NCI-H82 (cell line): ENCODE data around the gene C2CD2.
"Not testable (repeated sequence)": the region's sequence is repeated elsewhere in the genome, so short reads cannot be mapped to it uniquely, and the experiment has no call there.

Experiments
- DNase-seq: peaks from one replicate; lab custom pipeline; 2025; lab: John Stamatoyannopoulos, UW

The C2CD2 gene

DNA sequence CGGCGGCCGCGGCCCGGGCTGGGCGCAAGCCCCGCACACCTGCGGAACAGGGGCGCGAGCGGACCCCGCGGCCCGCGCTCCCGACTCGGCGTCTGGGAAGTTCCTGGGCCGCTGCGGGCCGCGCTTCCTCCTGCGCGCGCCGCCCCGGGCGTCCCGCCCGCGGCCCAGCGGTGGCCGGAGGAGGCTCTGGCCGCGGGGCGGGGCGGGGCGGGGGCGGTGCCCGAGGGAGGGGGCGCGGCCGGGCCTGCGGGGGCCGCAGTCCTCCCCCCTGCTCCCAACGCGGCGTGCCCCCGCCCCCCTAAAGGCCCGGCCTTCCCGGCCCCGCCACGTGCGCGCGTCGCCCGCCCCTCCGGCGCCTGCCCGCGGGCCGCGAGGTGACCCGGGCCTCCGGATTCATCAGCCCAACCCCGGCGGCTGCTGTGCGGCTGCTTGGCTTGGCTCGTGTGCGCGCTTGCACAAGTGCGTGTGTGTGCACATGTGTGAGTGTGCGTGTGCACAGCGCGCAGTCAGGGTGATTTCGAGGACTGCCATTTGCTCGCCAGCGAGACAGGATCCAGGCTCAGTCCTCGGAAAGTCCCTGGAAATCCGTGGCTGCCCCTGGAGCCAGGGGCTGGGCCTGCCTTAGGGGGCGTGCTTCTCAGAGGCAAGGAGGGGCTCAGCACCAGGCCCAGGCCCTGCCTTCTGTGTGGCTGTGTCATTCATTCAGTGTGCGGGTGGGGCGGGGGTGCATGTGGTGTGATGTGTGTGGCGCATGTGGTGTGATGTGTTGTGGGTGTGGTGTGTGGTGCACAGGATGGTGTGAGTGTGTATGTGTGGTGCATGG lies at the start of gene C2CD2:
C2CD2 (minus strand) TSS at position 188 of the 823 bp plus-strand sequence. CDS start 370 bp downstream, outside the sequence.
- DNase-seq = peak; percentile 87

DNA sequence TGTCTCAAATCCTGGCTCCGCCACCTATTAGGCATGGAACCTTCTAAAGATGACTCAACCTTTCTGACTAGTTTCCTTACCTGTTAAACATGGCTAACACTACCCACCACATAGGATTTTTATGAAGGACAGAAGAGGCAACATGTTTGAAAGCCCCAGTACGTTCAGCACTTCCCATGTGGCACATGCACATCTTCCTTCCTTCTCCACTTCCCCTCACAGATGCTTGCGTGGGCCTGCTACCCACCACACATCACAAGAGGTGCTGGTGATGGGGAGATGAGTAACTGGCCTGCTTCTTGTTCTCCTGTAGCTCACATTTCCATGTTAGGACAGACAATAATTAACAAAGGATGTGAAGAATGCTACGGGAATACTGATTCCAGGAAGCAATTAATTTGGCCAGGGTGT lies 49.2 kb upstream of the C2CD2 start:
- DNase-seq = no peak

DNA sequence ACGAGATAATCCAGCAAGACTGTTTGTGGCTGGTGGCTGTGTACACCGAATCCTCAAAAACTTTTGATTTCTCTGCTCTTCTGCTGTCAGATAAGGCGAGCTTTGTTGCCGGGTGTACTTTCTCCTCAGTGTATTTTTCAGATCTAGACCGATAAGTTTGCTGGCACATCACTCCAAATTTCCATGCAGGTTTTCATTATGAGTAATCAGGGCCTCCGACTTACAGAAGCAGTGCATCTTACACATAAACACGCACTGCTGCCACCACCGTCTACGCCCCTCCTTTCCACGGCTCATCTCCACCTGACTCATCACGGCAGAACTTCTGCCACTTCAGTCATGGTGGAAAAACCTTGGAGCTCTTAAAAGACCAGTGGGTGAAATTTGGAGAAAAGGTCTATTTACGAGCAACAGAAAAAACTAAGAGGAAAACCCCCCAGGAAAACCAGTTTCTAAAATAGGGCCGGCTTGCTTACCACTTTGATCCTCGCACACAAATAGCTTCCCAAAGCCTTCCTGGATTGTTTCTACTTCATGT lies 48.7 kb upstream of the C2CD2 start:
- DNase-seq = no peak

DNA sequence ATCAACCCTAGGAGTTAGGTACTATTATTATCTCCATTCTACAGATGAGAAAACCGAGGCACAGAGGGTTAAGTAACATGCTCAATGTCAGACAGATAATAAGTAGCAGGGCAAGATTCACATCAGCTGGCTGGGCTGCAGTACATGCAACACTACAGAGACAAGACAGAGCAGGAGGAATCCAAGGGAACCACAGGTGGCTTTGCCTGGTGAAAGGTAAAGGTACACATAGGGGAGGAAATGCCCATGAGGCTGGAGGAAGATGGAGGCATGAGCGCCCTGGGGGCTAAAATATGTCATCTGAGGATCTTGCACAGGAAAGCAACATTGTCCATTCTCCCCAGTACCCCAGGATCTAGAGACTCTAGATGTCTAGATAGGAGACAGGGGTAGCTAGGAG lies 48.0 kb upstream of the C2CD2 start:
- DNase-seq = no peak

DNA sequence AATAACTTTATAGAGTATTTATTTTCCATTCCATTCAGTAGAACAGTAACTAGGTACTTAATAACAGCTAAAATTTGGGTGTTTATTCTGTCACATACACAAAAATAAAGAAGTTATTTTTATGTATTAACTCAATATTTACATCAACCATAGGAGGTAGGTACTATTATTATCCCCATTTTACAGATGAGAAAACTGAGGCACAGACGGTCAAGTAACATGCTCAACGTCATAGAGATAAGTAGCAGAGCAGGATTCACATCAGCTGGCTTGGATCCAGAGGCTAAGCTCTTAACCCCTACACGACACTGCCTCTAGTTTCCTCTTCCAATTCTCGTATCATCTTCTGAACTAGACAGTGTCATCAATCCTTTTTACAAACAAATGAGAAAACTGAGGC lies 47.1 kb upstream of the C2CD2 start:
- DNase-seq = no peak

DNA sequence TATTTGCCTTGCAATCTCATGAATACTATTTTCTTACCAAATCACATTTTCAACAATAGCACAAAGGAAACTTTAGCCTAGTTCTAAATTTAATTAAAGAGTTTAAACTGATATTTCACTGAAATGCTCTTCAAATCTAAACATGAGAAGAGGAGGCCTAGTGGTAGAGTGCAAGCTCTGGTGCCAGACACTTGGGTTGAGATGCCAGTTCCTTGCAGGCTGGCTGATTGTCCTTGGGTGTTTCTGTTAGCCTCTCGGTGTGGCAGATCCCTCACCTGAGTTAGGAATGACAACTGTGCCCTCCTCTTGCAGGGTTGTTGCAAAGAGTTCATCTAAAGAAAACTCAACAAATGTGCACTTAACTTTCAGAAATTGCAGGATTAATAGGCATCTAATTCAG lies 43.8 kb upstream of the C2CD2 start:
- no peak for DNase-seq

DNA sequence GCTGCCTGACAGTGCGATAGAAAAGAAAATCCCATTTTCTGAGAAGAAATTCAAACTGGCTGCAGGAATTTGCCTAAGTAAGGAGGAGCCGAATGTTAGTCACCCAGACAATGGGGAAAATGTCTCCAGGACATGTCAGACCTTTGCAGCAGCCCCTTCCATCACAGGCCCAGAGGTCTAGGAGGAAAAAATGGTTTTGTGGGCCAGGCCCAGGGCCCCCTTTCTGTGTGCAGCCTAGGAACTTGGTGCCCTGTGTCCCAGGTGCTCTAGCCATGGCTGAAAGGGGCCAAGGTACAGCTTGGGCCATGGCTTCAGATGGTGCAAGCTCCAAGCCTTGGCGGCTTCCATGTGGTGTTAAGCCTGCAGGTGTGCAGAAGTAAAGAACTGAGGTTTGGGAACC lies 41.8 kb upstream of the C2CD2 start:
- DNase-seq = no peak

DNA sequence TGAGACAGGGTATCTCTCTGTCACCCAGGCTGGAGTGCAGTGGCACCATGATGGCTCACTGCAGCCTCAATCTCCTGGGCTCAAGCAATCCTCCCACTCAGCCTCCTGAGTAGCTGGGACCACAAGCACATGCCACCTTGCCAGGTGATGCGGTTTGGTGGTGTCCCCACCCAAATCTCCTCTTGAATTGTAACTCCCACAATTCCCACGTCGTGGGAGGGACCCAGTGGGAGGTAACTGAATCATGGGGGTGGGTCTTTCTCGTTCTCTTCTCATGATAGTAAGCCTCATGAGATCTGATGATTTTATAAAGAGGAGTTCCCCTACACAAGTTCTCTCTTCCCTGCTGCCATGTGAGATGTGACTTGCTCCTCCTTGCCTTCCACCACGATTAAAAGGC lies 40.8 kb upstream of the C2CD2 start:
- not testable (repeated sequence) for DNase-seq

DNA sequence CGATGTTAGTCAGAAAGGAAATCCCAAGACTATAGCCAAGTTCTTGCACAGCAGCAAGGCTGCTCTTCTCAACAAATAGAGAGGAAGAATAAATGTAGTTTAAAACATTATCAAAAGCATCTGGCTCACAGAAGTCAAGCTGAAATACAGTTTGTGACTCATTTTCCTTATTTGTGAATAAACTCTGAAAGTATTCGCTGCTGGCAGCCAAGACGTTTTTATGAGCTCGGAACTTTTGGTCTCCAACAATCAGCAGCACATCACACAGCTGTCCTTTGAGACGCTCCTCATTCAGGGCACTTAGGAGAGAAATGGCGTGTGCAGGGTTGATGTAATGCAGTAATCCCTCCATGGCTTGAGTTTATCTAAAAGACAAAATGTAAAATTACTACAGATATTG lies 39.9 kb upstream of the C2CD2 start:
- DNase-seq = no peak

DNA sequence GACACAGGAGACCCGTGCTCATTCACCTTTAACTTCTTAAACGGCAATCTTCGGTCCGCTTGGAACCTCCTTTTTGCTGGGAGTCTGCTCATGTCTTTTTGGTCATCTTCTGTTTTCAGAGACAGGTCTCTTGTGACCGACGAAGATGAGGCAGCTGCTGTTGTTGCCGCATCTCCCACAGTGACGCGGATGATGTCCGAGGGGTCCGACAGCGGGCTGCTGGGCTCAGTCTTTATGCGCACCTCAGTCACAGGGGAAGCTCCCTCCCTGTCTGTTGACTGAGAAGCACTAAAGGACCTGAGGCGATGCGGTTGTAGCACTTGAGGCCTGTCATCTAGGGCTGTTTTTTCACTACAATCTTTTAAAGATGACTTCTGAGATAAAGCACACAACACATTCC lies 38.8 kb upstream of the C2CD2 start:
- DNase-seq = no peak

DNA sequence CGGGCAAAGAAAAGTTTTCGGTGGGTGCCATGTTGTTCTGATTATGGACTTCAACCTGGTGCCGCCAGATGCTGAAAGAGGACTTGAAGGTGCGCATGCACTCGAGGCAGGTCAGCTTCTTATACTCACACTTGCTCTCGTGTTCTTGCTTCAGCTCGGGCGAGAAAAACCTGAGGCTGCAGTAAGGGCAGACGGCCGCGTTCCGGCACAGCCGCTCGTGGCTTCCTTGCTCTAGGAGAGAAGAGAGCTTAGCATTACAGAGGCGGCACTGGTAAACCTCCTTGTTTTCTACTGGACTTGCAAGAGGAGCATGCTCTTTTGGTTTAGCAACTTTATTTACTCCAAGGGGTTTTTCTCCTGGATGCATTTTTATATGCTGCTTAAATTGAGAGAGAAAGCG lies 37.8 kb upstream of the C2CD2 start:
- DNase-seq = no peak

DNA sequence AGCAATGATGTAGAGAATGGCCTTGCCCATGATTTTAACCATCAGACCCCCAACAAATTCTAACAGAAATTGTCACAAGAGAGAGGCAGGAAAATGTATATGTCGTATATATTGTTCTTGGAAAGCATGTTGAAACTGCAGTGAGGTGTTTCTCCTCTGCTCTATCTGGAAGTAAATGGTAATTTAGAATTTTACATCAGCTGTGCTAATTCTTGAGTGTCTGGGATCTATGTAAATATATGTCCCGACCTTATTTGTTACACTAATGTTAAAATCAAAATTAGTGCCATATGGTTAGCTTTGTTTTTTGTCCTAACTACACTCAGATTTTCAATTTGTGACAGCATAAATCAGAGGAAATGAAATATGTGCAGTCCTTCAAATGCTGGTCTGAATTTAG lies 35.9 kb upstream of the C2CD2 start:
- no peak for DNase-seq

DNA sequence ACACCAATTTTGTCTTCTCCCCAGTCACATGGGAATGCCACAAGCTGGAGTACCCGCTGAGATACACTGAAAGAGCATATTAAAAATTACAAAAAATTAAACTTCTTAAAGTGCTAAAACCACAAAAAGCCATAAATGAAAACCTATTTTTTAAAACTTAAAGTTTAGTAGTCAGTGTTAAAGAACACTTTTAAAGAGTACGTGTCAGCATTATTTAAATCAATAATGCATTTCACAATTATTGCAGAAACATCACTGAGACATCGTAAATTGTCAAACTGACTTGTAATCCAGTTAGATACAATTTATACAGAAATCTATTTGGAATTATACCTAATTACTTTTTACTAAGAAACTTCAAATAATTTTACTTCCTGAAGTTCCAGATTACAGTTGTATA lies 33.5 kb upstream of the C2CD2 start:
- no peak for DNase-seq

DNA sequence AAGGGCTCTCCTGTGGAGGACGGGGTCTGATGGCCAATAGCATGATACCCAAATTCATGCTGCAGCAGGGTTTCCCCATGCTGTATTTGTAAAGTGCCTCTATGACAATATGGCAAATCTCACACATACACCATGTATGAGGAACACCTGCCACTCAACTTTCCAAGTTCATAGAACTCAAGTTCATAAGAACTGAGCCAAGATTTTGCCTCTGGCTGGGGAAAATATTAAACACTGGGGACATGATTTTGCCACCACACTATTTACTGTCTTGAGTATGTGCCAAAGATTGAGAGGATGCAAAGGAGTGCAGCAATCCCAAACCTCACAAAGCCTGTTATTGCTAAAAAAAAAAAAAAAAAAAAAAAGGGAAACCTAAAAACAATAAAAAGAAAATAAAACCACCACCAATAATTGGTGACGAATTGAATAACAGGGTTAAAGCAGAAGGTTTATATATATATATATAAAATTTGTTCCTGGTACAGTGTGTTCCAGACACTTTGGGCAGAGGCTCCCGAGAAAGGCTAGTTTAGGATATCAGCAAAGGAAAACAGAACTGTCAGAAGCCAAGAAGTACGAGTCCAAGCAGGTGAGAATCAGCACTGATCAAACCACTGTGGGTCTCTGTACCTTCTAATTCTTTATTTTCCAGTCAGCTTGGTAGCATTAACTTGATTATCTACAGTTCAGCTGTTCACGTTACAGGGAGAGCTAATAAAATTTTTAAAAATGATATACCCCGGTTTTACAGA lies 32.0 kb upstream of the C2CD2 start:
- DNase-seq = no peak

DNA sequence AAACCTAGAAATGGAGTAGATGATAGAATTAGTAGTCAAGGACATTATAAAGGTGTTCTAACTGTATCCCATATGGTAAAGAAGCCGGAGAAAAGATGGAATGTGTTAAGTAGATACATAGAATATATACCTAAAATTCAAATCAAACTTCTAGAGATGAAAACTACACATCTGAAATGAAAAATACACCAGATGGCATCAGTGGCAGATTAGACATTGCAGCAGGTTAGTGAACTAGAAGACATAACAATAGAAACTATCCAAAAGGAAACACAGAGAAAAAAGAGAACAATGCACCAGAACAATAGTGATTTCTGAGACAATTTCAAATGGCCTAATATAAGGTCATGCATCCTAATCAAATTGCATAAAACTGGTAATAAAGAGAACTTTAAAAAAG lies 29.4 kb upstream of the C2CD2 start:
- DNase-seq = no peak

DNA sequence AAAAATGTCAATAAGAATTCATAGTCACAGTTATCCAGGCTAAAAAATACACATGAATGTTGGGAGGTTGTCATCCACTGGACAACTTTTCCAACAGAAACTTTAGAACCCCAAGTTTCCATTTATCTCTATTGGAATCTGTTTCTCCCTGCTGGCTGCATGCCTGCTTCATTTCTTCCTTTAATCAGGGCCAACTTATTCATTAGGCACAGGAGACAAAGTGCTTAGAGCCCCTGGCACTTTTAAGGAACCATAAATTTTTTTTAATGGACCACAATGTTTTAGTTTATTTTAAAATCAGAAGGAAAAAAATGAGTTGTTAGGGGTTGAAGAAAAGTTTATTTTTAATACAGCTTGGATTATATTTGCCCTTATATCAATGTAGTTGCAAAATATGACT lies 26.7 kb upstream of the C2CD2 start:
- DNase-seq = no peak

DNA sequence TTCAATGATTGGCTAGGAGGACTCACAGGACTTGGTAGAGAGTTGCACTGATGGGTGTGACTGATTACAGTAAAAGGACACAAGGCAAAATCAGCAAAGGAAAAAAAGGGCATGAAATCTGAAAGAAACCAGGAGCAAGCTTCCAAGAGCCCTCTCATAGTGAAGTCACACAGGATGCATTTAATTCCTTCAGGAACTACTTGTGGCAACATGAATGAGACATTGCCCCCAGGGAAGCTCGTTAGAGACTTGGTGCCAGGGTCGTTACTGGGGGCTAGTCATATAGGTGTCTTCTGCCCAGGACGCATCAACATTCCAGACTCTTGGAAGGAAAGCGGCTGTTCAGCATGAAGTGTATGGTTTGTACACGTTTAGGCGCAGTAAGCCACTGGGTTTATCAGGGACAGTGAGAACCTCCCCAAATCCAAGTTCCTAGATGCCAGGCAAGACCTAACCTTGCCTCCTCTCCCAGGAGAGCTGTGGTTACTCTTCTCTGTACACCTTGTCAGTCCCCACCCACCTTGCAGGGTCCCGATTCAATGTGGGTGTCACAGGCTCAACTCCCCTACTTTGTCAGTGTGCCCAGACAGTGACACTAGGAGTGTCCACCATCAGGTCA lies 26.0 kb upstream of the C2CD2 start:
- no peak for DNase-seq

DNA sequence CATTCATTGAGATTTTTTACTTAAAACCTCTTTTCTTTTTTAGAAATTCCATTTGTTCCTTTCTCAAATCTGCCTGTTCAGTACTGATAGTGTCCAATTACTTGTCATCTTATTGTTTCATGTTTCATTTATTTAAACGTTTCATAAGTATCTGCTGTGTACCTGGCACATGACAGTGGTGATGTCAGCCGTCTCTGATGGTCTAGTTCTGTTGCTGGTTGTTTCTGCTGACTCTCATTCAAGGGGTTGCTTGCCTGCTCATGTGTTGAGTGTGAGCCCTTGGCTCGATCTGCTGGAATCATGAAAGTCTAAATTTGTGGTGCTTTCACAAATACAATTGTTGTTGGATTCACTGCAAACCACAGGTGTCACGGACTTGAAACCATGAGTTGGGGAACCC lies 25.5 kb upstream of the C2CD2 start:
- no peak for DNase-seq

DNA sequence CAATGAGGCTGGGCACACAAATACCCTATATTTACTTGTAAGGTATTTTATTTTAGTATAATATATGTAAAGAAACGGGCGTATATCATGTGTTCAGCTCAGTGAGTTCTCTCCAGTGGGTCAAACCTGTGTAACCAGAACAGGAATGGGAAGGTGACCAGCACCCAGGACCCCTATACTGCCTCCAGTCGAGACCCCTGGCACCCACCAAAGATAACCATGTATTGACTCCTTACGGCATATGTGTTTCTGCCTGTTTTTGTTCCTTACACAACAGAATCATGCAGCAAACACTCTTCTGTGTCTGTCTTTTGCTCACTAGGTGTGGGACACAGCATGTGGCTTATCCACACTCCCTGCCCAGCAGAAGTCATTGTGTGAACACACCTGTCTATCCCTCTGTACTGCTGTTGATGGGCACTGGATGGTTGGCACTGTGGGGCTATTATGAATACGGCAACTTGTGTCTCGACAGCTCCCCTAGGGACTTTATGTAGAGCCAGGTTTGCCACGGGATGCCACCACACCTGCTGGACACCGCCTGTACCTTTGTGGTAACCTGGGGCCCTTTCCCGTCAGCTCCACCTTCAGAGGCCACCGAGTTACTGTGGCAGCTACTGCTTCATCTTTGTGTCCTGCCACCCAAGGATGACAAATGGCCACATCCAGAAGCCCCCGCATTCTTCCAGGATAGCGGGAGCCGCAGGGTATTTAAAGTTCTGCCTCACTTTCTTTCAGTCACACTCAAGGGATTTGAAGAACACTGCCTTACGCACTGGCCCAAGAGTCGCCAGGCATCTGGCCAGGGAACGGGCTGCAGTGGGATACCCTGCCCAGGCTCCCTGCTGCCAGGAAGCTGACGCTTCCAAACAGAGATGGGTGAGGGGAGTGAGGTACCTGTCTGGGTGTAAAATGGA lies 23.5 kb upstream of the C2CD2 start:
- DNase-seq = no peak

DNA sequence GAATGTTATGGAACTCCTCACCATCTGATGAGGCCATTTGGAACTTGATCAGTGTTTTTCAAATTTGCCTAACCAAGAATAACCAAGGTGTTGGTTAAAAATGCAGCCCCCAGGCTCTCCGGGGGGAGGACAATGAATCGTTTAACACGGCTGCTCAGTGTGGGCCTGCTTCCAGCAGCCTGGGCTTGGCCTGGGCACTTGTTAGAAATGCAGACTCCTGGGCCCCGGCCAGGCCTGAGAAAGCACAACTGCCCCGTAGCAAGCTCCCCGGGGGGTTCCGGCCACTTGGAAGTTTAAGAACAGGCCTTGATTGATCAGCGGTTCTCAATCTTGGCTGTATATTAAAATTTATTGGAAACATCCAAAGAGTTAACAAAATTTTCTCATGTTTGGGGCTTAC lies 22.8 kb upstream of the C2CD2 start:
- no peak for DNase-seq

DNA sequence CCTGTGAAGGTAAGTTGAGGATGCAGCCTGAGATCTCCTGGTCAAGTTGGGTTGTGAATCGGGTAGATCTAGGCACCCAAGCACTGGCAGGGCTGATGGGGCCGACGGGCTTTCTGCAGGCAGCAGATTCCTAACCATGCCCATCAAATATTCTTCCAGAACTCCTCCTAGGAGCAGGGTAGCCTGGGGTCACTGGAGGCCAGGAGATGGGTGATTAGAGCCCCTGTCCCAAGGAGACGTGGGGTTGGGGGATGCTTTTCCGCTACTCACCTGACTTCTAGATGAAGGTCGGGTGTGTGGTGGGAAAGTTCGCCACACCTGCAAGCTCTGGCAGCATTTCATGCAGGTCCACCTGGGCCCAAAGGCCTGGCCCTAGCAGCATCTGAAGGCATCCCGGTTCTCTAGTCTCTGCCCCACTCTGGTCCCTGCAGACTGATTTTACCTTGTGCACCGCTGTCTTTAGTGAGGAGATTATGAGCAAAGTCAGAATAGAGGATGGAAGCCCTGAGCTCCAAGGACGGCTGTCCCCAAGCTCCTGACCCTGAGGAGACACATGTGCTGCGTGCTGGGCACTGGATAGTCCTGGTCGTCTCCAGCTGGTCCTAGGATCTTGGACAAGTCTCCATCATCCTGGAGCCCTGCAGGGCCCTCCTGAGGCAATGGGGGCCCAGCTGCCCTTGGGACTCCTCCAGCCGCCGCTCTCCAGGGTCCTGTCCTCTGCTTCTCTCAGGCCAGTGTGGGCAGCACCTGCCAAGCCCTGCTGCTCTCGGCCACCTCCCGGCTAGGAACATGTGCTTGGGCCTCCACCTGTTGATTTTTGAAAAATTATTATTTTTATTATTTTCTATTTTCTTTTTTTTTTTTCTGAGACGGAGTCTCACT lies 21.8 kb upstream of the C2CD2 start:
- DNase-seq = no peak
